Activated CD4-positive, alpha-beta T cell treated with anti-CD3 and anti-CD28 coated beads for 36 hours (primary cell): Measurements from ENCODE around the gene DNAJC6. TPM values are rescaled to one million over a fixed set of nuclear protein-coding genes. Genes with fewer than 3 reads are reported as not detected.

Source experiments
- ATAC-seq: fragments of 200-7000 bp; cut with Tn5 transposase; one replicate; pipeline ENCODE4 v1.10.0; 2021; ENCODE audit warnings: mild to moderate bottlenecking, moderate library complexity
- CTCF ChIA-PET: fragments of 350-600 bp; sonication (Branson Sonifier 250); formaldehyde crosslinking; loops from one replicate; lab custom pipeline; 2021; ENCODE audit warnings: antibody characterized with exemption; lab: Charles Lee
- POLR2A ChIA-PET: fragments of 350-600 bp; sonication (Branson Sonifier 250); formaldehyde crosslinking; loops from one replicate; lab custom pipeline; 2021; ENCODE audit warnings: antibody characterized with exemption, inconsistent platforms; lab: Charles Lee
- DNase-seq: peaks from one replicate; pipeline ENCODE4 v3.0.0-alpha.2; 2020
- H3K27ac Mint-ChIP-seq: one replicate; pipeline ENCODE4 v1.8.0; 2021; ENCODE audit warnings: mixed read lengths
- H3K27me3 Mint-ChIP-seq: one replicate; pipeline ENCODE4 v1.8.0; 2021; ENCODE audit warnings: mixed read lengths
- H3K36me3 Mint-ChIP-seq: one replicate; pipeline ENCODE4 v1.8.0; 2021; ENCODE audit warnings: low read depth, mixed read lengths
- H3K4me1 Mint-ChIP-seq: one replicate; pipeline ENCODE4 v1.8.0; 2021; ENCODE audit warnings: mixed read lengths
- H3K4me3 Mint-ChIP-seq: one replicate; pipeline ENCODE4 v1.8.0; 2021; ENCODE audit warnings: mild to moderate bottlenecking, moderate library complexity, mixed read lengths
- H3K9me3 Mint-ChIP-seq: one replicate; pipeline ENCODE4 v1.8.0; 2021; ENCODE audit warnings: low read depth, mixed read lengths
- intact Hi-C, 2 experiments: fragments of 100-400 bp; cut with DNase I in 1 of 2; cut with micrococcal nuclease in 1 of 2; formaldehyde crosslinking; loops; one replicate each; pipeline versions ENCODE4 v1.14.2 to v1.15.1; 2022 to 2024; cut with DNase I, micrococcal nuclease
- total RNA-seq, 2 experiments: library from RNA; stranded (reverse); gene quantifications; one replicate each; pipeline ENCODE4 v1.2.3, GENCODE V29; 2021

Gene DNAJC6
- 1 to 10 TPM; 2.3 to 2.5 TPM for total RNA-seq

DNA sequence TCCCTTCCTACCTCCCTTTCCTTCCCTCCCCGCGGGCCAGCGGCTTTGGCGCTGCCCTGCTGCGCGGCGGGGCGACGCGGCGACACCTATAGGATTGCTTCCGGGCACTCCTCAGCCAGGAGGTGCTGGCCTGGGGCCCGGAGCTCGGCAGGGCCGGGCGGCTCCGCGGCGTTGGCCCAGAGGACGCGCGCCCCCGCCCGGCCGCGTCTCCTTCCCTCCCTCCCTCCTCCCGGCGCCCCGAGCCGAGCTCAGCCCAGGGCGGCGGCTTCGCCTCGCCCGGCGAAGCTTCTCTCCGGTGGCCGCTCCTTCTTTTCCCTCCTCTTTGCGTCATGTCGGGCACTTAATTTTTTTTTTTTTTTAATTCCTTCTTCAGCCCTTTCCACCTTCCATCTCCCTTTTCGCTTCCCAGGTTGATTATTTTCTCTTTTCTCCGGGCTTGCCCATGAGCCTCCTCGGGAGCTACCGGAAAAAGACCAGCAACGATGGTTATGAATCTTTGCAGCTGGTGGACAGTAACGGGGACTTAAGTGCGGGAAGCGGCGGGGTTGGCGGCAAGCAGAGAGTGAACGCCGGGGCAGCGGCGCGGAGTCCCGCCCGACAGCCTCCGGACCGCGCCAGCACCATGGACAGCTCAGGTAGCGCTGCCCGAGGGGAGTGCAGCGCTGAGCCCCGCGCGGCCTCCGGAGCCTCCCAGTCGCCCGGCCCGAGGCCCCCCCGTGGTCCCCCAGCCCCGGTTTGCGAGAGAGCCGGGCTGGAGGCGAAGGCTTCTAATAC is at the start of gene DNAJC6:
TSS of gene DNAJC6 (plus strand) at position 240 of the 774 bp plus-strand sequence. CDS start at position 443, 203 bp downstream.
- intact Hi-C loops = no loop called here
- no peaks in the 10 kb centered on the region for H3K9me3 Mint-ChIP-seq
- no peak within 1 kb of the TSS for H3K4me3 Mint-ChIP-seq
- H3K36me3 Mint-ChIP-seq = no peaks in the 10 kb centered on the region
- CTCF ChIA-PET = interaction anchor here (0.6 to 0.7 kb wide), 3 partner anchors 20 to 1263 kb away, joined by 3 to 4 read pairs (median 4); no protein-coding TSS in a partner anchor
- peaks cover 10% of the 10 kb centered on the region for H3K4me1 Mint-ChIP-seq
- POLR2A ChIA-PET = interaction anchor here (0.6 kb wide), 1 partner anchor 1573 kb away, joined by 5 read pairs; no protein-coding TSS in a partner anchor
- DNase-seq = peak; percentile 81
- peak; percentile 94 for ATAC-seq
- H3K27me3 Mint-ChIP-seq = peaks cover 39% of the 10 kb centered on the region
- H3K27ac Mint-ChIP-seq = no peak within 1 kb of the TSS

DNA sequence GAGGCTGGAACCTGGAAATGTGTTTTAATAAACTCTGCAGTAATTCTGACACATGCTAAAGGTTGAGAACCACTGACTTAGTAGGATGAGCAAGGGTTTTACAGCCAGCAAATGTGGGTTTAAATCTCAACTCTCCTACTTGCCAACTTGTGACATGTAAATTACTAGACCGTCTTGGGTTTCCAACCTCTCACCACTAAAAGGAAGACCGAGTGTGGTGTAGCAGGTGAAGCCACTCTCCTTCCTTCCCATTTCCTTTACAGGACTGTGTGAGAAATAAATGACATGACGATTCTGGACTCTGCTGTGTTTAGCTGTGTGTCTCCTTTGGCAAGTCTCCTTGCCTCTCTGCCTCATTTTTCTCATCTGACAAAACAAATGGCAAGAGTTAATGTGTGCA is 49.5 kb upstream of the DNAJC6 start:
- H3K27ac Mint-ChIP-seq = no peak overlapping the region
- H3K9me3 Mint-ChIP-seq = no peaks in the 10 kb centered on the region
- peaks cover 21% of the 10 kb centered on the region for H3K27me3 Mint-ChIP-seq
- ATAC-seq (no peak), DNase-seq (no peak)
- no peaks in the 10 kb centered on the region for H3K36me3 Mint-ChIP-seq
- POLR2A ChIA-PET = no interaction called here
- CTCF ChIA-PET = interaction anchor here (1.6 kb wide), 1 partner anchor 24 kb away, joined by 5 read pairs; no protein-coding TSS in a partner anchor
- intact Hi-C loops = loop anchor here (10.0 kb wide), 3 partner anchors 135 to 1665 kb away; partner anchors contain the start of genes DNAI4 (in 1 of the 2) and MIER1 (in 1 of the 2)
- H3K4me3 Mint-ChIP-seq = no peak overlapping the region
- H3K4me1 Mint-ChIP-seq = peaks cover 34% of the 10 kb centered on the region

GRCh38 chr1:65260851-65261473 is 48.4 kb upstream of the DNAJC6 start:
- Mint-ChIP-seq H3K9me3 (no peaks in the 10 kb centered on the region), H3K27ac (no peak overlapping the region), H3K4me1 (peaks cover 31% of the 10 kb centered on the region), H3K4me3 (no peak overlapping the region), H3K36me3 (no peaks in the 10 kb centered on the region), H3K27me3 (peaks cover 12% of the 10 kb centered on the region)
- DNase-seq (peak; percentile 35), ATAC-seq (peak; percentile 93)
- POLR2A ChIA-PET = interaction anchor here (0.6 kb wide), 2 partner anchors 171 to 1368 kb away, joined by 3 read pairs; no protein-coding TSS in a partner anchor
- CTCF ChIA-PET = interaction anchor here (0.5 to 1.6 kb wide), 4 partner anchors 9 to 196 kb away, joined by 3 to 5 read pairs (median 4); no protein-coding TSS in a partner anchor
- intact Hi-C loops = loop anchor here (10.0 kb wide), 2 partner anchors 134 to 1664 kb away; partner anchors contain the start of genes DNAI4 (in 1 of the 2) and MIER1 (in 1 of the 2)

- intact Hi-C loops = loop anchor here (10.0 kb wide), 2 partner anchors 132 to 1662 kb away; partner anchors contain the start of genes DNAI4 (in 1 of the 2) and MIER1 (in 1 of the 2)
- H3K27me3 Mint-ChIP-seq = peaks cover 24% of the 10 kb centered on the region
- POLR2A ChIA-PET = no interaction called here
- no peaks in the 10 kb centered on the region for H3K9me3 Mint-ChIP-seq
- ATAC-seq = no peak
- H3K4me1 Mint-ChIP-seq = peaks cover 37% of the 10 kb centered on the region
- H3K27ac Mint-ChIP-seq = no peak overlapping the region
- no peak overlapping the region for H3K4me3 Mint-ChIP-seq
- CTCF ChIA-PET = interaction anchor here (0.9 to 1.1 kb wide), 2 partner anchors 9 to 31 kb away, joined by 3 read pairs; no protein-coding TSS in a partner anchor
- H3K36me3 Mint-ChIP-seq = no peaks in the 10 kb centered on the region
- DNase-seq = no peak
These were observed 46.1 kb upstream of the DNAJC6 start for GRCh38 chr1:65263286-65263685.

DNA sequence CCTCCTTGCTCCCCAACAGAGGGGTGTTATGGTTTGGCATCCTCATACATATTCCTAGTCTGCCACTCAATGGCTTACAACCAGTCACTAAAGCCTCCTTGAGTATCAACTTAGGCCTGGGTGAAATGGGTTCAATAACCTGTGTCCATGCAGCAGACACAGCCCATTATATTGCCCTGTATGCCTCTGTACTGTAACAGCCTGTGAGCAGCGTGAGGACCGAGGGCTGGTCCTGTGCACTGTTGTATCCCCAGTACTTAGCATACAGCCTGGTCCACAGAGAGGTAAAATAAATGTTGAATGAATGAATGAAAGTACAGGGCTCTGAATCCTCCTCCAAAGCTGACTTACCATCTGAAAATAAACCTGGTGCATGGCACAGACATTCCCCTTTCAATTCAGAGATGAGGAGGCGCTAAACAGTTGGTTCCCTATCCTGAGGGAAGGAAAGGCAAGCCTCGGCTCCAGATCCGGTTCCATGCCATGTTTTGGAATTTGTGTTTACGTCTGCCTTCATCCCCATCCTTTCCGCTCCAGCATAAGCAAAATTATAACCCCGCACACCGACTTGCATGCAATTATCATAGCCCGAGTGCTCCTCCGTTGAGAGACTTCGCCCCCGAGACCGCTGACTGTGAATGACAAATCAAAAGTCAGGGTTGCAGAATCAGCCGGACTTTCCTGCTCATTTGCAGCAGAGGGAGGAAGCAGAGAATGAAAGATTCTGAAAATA is 45.0 kb upstream of the DNAJC6 start:
- peak; percentile 36 for DNase-seq
- peaks cover 37% of the 10 kb centered on the region for H3K4me1 Mint-ChIP-seq
- intact Hi-C loops = loop anchor here (10.0 kb wide), 2 partner anchors 130 to 1660 kb away; partner anchors contain the start of genes DNAI4 (in 1 of the 2) and MIER1 (in 1 of the 2)

DNA sequence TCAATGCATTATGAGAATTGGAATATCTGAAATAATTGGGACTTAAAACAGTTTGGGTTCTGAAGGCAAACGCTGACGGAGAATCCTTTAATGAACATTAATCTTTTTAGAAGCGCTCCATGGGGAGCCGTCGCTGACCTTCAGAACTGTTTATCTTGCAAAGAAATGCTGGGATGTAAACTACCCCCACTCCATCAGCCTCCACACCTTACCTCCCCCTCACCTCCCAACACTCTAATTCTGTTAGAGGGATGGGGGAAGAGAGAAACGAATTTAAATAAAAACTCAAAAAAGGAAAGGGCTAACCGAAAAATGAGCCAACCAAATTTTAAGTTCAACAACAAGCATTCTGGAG is 44.1 kb upstream of the DNAJC6 start:
- ChIA-PET POLR2A (no interaction called here), CTCF (interaction anchor here (0.6 to 0.8 kb wide), 2 partner anchors 89 to 733 kb away, joined by 3 read pairs; no protein-coding TSS in a partner anchor)
- intact Hi-C loops = loop anchor here (1.0 to 10.0 kb wide), 3 partner anchors 130 to 1660 kb away; partner anchors contain the start of genes DNAI4 (in 1 of the 2), LEPR (in 1 of the 2), LEPROT (in 1 of the 2) and MIER1 (in 1 of the 2)
- Mint-ChIP-seq H3K27me3 (peaks cover 27% of the 10 kb centered on the region), H3K36me3 (no peaks in the 10 kb centered on the region), H3K4me1 (peaks cover 29% of the 10 kb centered on the region), H3K4me3 (peak overlapping the region; percentile 55), H3K9me3 (no peaks in the 10 kb centered on the region), H3K27ac (no peak overlapping the region)
- ATAC-seq (no peak), DNase-seq (no peak)

More for the DNA sequence above, 45.0 kb upstream of the DNAJC6 start:
- ChIA-PET POLR2A (no interaction called here), CTCF (interaction anchor here (0.8 kb wide), 1 partner anchor 88 kb away, joined by 3 read pairs; no protein-coding TSS in a partner anchor)
- Mint-ChIP-seq H3K36me3 (no peaks in the 10 kb centered on the region), H3K27ac (no peak overlapping the region), H3K9me3 (no peaks in the 10 kb centered on the region), H3K4me3 (peak overlapping the region; percentile 30), H3K27me3 (peaks cover 24% of the 10 kb centered on the region)
- no peak for ATAC-seq

DNA sequence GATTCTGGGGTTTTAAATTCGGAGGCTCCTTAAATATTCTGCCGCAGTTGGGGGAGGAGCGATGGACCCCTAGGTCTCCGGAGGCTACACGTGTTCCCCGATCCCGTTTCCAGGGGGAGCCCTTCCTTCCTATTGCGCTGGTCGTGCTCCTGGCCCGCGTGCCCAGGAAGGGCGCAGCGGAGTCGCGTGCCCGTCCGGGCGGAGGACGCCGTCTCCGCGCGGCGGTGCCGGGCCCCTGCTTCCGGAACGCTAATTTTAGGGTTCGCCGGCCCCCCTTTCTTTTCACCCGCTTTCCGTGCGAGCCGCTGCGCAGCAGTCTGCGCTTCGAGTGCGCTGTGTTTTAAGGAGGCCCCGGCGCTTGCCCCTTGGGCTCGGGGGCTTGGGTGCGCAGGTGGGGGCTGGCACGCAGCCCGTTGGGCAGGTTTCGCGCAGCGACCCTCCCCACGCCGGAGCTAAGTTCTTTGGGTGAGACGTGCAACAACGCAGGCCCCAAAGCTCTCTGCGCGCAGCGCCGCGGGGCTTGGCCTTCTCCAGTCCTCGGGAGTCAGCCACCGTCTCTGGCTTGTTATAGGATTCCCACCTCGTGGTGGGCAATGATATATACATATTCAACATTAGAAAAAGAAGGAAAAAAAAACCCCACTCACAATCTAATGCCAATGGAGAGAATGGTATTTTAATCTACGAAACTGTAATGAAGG is 43.5 kb upstream of the DNAJC6 start:
- Mint-ChIP-seq H3K27me3 (peaks cover 27% of the 10 kb centered on the region), H3K4me1 (peaks cover 23% of the 10 kb centered on the region), H3K27ac (peak overlapping the region; percentile 51), H3K4me3 (peak overlapping the region; percentile 55), H3K9me3 (no peaks in the 10 kb centered on the region), H3K36me3 (no peaks in the 10 kb centered on the region)
- DNase-seq (peak; percentile 49), ATAC-seq (peak; percentile 31)
- ChIA-PET CTCF (interaction anchor here (0.6 kb wide), 1 partner anchor 732 kb away, joined by 3 read pairs; no protein-coding TSS in a partner anchor), POLR2A (no interaction called here)
- intact Hi-C loops = loop anchor here (1.0 to 10.0 kb wide), 3 partner anchors 129 to 1659 kb away; partner anchors contain the start of genes DNAI4 (in 1 of the 2), LEPR (in 1 of the 2), LEPROT (in 1 of the 2) and MIER1 (in 1 of the 2)

GRCh38 chr1:65266476-65266875 is 42.9 kb upstream of the DNAJC6 start:
- Mint-ChIP-seq H3K27ac (peak overlapping the region; percentile 51), H3K36me3 (no peaks in the 10 kb centered on the region), H3K9me3 (no peaks in the 10 kb centered on the region), H3K27me3 (peaks cover 27% of the 10 kb centered on the region), H3K4me3 (peak overlapping the region; percentile 55), H3K4me1 (peaks cover 19% of the 10 kb centered on the region)
- ATAC-seq = no peak
- DNase-seq = no peak
- intact Hi-C loops = loop anchor here (10.0 kb wide), 2 partner anchors 128 to 1658 kb away; partner anchors contain the start of genes DNAI4 (in 1 of the 2) and MIER1 (in 1 of the 2)
- ChIA-PET POLR2A (no interaction called here), CTCF (interaction anchor here (1.2 to 1.5 kb wide), 2 partner anchors 10 to 36 kb away, joined by 4 read pairs; no protein-coding TSS in a partner anchor)

DNA sequence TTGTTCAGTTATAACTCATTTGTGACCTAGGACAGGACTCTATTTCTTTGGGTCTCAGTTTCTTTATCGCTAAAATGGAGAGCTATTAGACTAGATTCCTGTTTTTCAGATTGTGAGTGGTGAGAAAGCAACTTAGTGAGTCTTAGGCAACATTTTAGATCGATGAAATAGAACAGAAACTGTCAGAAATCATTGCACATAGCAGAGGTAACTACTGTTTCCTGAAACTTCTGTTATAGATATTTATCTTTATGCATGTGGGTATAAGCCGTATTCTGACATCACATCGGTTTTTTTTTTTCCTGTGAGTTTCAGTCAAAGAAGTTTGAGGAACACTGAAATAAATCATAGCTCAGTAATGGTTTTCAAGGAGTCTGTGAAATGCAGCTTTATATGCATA is 42.1 kb upstream of the DNAJC6 start:
- no peak overlapping the region for H3K27ac Mint-ChIP-seq
- no peaks in the 10 kb centered on the region for H3K9me3 Mint-ChIP-seq
- ChIA-PET CTCF (interaction anchor here (1.2 to 1.5 kb wide), 2 partner anchors 11 to 37 kb away, joined by 4 read pairs; no protein-coding TSS in a partner anchor), POLR2A (no interaction called here)
- ATAC-seq (no peak), DNase-seq (no peak)
- peaks cover 19% of the 10 kb centered on the region for H3K4me1 Mint-ChIP-seq
- intact Hi-C loops = loop anchor here (10.0 kb wide), 2 partner anchors 128 to 1658 kb away; partner anchors contain the start of genes DNAI4 (in 1 of the 2) and MIER1 (in 1 of the 2)
- H3K4me3 Mint-ChIP-seq = no peak overlapping the region
- H3K27me3 Mint-ChIP-seq = peaks cover 28% of the 10 kb centered on the region
- H3K36me3 Mint-ChIP-seq = no peaks in the 10 kb centered on the region
